Hematopoietic multipotent progenitor cell treated with erythropoietin and hydrocortisone succinate and interleukin-3 and kit ligand, for 15 days (in vitro differentiated cells): ENCODE data around the gene ZNF436.
"Not testable (repeated sequence)": the region's sequence is repeated elsewhere in the genome, so short reads cannot be mapped to it uniquely, and the experiment has no call there.

ENCODE experiments used
- DNase-seq: peaks from one replicate; pipeline ENCODE4 v3.0.0-alpha.2; 2015; ENCODE audit warnings: low spot score

ZNF436 gene

DNA sequence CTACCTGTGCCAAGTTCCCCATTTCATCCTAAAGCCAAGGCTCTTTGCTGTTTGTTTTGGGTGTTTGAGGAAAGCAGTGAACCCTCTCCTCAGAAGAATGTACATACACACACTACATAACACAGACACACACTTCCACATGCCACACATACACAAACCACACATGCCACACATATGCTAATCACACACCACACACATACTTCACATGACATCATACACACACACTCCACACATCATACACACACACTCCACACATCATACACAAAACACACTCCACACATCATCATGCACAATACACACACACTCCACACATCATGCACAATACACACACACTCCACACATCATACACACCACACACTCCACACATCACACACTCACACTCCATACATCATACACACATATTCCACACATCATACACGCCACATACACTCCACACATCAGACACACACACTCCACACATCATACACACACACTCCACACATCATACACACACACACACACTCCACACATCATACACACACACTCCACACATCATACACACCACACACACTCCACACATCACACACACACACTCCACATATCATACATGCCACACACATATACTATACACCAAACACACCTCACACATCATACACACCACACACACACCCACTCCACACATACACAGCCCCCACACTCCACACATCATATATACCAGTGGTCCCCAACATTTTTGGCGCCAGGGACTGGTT lies 22.7 kb upstream of the ZNF436 start:
- no peak for DNase-seq

DNA sequence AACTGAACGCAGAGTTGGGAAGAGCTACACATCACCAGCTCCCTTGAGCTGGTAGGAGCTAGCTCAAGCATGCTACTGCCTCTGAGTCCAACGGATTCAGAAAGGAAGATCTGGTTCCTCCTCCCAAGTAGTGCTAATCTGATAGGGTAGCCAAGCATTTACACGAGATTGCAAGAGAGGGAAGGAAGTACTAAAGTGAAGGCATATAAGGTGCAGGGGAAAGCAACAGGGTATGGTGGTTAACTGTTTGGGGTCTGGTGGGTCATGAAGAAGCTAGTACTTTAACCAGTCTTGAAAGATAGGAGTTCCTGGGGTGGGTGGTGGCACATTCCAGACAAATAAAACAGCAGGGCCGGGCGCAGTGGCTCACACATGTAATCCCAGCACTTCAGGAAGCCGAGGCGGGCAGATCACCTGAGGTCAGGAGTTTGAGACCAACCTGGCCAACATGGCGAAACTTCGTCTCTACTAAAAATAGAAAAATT lies 20.2 kb upstream of the ZNF436 start:
- DNase-seq: no peak

DNA sequence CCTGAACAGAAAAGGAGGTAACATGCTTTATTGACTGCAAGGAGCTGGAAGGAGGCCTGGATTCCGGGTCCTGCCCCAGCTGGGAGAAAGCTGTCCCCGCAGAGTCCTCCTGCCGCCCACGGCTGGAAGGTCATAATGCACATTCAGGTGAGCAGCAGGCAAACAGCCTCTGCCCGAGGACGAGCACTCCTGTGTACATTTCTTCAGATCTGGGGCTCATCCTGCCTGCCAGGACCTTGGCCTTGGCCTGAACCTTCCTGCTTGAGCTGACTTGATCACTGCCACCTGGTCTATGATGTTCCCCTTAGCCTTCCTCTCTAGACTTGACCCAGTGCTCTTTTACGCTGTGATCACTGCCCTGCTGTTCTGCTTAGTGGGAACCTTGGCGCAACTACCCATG lies 17.9 kb upstream of the ZNF436 start:
- DNase-seq: no peak

DNA sequence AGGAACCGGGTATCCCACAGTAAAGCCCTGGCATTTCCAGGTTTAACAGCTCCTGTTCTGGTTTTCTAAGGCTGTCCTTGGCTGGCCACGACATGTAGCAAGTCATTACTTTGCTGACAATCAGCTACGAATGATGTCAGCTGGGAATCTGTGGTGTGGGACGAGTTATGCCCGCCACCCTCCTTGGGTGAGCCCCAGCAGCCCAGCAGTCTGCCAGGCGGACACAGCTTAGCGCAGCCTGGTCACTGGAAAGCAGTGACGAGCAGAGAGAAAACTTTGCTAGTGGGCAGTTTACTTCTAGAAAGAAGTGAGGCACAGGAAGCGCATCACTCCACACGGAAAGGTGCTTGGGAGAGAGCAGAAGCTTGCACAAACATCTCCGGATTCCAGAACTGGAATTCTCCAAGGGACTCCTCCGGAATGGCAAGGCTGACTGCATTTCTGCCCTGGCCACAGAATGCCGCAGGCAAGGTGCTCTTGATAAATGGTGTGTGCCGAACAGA lies 15.5 kb upstream of the ZNF436 start:
- no peak for DNase-seq

DNA sequence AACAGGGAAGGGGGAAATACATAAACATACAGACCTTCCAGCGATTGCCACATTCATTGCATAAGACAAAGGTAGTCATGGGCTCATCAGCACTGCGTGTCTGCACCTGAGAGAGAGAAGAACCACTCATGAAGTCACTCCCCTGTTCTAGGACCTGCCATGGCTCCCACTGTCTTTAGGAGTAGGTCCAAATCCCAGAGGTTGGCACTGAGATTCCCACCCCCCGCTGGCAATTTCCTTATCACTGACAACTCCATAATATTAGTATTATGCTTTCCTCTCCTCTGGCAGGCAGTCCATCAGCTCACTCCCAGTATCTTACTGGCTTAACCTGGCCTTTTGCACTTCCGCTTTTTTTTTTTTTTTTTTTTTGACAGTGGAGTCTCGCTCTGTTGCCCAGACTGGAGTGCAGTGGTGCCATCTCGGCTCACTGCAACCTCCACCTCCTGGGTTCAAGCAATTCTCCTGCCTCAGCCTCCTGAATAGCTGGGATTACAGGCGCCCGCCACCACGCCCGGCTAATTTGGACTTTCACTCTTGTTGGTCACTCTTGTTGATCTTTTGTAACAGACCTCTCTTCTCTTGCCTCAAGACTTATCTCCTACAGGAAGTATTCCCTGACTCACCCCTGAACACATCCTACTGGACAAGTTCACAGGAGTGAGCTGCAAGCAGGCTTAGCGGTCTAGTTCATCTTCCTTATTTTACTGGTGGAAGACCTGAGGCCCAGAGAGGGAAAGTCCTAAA lies 14.8 kb upstream of the ZNF436 start:
- no peak for DNase-seq

DNA sequence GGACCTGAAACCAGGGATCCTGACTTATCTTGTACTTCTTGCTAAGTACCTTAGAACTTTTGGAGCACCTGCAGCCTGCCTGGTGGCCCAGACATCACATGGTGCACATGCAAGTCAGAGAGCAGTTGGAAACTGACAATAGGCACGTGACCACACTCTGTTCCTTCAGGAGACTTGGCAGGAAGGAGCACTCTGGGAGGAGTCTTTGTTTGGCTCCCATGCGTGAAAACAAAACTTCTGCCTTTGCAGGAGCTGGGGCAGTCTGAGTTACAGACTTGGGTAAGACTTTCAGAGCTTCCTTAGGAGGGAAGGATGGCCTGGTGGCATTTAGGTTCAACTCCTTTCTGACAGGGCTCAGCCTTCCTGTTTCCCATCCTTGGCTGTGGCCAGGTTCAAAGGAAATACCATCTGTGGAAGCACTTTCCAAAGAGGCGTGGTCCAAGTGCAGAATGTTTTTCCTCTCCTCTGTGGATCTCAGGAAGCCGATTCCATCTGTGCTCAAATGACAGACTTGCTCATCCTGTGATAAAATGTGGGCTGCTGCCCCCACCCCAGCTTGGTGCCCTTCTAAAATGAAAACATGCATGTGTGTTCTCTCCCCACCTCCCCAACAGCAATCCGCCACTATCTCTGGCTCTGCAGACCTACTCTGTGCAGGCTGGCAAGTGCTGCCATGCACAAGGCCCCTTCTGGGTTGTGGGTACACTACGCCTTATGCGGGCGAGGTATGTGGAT lies 14.1 kb upstream of the ZNF436 start:
- DNase-seq: no peak

DNA sequence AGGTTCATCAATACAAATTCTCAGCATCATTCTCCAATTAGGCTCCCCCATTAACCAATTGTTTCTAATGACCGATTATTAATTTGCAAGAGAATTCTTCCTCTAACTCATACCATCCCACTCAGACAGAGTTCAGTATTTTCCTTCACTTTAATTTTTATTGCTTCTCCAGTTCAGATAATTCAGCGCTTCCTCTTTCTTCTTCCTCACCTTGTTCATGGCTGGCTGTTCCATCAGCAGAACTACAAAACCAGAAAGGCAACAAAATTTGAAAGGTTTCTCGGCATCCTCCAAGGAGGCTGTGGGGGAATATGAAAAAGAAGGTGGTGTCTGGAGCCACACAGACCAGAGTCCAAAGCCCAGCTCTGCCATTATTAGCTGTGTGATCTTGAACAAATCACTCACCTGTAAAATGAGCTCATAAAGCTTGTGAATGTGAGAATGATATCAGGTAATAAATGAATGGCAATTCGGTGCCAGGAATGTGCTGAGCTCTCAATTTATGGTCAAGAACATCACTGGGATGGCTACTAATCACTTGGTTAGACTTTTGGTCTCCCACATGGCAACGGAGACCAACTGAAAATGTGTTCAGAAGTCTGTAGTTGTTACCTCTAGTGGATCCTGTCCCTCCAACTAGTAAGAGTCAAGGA lies 11.7 kb upstream of the ZNF436 start:
- no peak for DNase-seq

DNA sequence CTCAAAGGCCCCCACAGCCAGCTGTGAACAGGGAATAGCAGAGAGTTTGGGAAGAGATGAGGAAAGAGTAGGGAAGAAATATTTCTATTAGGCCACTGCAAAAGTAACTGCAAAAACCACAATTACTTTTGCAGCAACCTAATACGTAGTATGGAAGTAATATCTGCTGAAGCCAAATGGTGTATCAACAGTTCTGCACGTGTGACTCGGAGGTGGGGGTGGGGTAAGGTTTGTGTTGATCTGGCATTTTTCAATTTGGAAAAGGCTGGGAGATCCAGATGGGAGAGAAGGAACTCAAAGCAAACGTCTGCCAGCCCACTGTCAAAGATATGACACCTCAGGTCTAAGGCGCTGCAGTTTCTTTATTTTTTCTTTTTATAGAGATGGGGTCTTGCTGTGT lies 11.1 kb upstream of the ZNF436 start:
- DNase-seq: no peak

DNA sequence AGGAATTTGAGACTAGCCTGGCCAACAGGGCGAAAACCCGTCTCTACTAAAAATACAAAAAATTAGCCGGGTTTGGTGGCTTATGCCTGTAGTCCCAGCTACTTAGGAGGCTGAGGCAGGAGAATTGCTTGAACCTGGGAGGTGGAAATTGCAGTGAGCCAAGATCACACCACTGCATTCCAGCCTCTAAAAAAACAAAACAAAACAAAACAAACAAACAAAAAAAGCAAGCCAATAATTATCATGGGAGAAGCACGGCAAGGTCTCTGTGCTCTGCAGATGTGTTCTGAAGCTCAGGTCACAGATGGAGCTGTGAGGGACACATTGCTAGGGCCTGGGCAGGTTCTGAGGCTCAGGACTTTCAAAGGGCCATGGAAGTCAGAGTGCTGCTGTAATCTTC lies 10.6 kb upstream of the ZNF436 start:
- DNase-seq: not testable (repeated sequence)

DNA sequence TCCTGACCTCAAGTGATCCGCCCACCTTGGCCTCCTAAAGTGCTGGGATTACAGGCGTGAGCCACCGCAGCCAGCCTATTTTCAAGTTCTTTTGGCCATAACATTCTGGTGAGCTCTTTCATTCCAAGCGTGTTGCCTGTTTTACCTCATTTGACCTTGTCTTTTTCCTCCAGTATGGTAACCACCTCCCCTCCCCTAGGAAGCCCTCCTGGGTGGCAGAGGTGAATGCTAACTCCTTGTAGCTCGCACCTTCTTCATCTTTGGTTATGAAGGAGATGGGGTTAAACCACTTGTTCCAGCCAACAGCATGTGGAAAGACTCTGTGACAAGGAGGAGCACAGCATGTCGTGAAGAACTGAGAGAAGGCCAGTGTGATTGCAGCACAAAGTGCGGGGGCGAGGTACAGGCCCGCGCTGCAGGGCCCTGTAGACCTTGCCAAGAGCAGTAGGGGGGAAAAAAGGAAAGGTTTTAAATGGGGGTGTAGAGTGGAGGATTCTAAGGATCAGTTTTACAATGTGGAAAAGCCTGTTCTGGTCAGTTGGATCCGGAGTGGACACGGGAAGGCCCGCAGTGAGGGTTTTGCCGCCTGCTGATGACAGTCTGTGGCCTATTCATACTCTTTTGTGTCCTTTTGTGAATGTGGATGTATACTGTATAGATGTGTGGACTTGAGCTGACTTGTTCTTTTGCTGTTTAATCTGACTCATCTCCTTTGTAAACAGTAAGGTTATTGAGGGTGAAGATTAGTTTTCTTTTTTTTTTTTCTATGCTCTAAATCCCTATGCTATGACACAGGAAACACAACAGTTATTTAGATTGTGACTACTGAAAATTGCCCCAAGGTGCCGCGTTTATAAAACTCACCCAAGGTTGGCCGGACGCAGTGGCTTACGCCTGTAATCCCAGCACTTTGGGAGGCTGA lies 7.5 kb upstream of the ZNF436 start:
- DNase-seq: no peak

DNA sequence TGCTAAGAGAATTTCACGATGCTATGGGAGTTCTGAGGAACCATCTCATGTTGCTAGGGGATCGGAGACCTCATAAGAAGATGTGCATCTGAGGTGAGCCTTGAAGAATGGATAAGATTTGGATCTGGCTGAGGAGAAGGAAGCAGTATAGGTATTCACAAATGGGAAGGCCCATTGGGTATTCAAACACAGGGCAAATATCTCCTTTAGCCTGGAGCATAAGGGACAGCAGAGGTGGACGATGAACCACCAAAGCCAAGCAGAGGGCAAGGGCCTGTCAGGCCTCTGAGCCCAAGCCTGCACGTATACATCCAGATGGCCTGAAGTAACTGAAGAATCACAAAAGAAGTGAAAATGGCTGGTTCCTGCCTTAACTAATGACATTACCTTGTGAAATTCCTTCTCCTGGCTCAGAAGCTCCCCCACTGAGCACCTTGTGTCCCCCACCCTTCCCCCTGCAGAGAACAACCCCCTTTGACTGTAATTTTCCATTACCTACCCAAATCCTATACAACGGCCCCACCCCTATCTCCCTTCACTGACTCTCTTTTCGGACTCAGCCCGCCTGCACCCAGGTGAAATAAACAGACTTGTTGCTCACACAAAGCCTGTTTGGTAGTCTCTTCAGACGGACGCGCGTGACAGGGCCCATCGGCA lies 4.6 kb upstream of the ZNF436 start:
- not testable (repeated sequence) for DNase-seq

DNA sequence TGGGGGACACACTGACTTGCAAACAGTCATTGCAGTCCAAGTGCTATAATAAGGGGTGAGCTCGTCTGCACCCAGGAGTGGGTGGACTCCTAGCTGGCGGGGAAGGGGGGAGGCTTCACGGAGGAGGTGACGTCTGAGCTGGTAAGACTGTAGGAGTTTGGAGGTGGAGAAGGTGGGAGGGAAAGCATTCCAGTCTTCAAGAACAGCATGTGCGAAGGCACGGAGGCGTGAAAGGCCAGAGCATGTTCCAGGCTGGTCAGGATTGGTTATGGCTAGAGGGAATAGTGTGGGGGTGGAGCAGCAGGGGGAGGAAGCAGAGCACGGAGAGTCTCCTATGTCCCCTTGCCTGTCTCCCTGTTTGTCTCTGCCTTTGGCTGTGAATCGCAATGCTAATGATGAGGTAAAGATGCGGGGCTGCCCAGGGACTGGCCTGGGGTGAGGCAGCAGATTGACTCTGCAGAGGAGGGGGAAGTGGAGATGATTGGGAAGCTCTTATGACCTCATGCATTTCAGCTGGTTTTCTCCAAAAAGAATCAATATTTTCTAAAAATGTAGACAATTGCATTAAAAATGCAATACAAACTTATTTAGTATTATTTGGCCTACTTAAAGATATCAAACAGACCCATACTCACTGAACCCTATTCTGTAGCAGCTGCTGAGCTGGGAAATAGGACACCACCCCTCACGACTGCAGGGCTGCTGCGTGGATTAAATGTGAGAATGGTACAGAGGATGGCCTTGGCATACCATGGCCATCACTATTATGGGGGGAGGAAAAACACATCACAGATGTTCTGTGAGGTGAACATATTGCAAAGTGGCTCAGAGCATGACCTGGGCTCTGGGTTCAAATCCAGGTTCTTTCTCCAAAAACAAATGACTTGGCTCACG lies 2.6 kb upstream of the ZNF436 start:
- DNase-seq: no peak

DNA sequence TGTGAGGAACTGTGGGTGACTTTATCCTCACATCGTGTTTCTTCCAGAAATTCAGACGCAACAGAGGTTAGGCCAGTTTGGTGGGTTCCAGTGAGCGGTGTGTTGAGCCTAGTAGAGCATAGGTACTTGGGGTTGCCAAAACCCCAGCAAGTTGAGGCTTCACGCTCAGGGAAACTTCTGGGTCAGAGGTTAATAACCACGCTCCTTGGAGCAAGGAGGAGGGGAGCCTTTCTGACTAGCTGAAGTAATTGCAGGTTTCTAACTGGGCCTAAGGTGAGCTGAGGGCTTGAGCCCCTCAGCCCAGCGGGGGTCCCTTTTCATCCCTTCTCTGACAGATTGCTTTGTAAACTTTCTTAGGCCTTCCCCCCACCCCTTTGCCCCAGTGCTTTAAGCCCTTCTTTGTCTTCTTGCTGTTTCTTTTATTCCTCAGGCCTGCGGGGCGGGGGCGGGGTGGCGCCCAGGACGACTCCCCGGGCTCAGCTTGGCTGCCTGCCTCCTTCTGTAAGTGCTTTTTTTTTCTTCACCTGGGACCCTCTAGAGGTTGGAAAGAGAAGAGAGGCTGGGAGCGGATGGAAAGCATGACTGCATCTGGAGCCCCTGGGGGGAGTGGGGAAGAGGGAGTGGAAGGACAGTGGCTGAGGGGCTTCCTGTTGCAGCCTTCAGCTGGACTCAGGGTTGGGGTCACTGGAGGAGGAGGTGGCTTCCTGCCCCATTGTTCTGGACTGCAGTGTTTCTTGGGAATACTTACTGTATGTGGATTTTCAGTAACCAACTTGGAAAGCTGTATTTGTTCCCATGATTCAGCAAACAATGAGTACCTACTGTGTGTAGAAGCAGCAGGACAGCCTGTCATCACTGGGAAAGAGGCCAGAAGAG lies 1.3 kb upstream of the ZNF436 start:
- no peak for DNase-seq

DNA sequence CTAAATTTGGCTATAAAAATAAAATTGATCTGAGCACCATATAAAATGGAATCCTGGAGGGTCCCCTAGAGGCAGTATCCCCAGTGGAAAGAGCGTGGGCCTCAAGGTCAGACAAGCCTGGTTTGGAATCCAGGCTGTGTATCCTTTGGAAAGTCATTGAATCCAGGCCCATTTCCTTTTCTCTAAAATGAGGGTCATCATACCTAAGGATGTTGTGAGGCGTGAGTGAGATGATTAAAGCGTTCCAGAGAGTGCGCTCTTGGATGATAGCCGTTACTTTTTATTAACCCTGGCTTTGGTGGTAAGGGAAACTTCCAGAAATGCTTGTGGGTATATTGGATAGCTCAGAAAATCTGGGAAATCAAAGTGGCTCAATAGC lies 683 bp upstream of the ZNF436 start:
- DNase-seq: no peak

DNA sequence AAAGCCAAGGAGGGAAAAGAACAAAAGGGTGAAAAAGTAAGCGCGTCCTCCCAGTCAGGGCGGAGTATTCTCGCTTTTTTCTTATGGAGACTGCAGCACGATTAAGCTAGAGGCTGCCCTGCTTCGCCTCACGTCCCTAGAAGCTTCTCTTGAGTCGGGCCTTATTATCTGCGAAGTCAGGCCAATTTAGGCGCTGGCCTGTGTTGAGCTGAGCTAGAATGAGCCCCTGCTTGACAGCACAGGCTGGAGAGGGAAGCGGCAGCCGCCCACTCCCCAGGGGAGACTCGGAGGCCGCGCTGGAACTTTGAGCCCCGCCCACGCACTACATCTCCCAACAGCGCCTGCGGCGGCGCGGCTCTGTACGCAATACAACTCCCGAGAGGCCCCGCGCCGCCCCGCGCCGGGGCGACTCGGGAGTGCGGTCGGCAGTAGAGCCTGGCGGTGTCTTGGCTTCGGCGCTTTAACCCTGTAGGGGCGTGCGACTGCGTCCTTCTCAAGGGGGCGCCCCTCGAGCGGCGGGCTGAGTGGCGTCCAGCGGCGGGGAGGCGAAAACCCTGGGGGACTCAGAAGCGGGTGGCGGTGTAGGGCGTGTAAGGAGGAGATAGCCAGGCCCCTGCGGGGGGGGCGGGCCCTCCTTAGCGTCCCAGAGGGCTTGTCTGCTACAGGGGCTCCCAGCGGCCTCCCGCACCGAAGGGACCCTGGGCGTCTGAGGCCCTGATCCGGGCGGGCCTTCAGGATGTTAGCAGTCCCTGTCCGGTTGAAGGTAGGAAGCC lies 888 bp downstream of the ZNF436 start:
- DNase-seq: peak; percentile 92

DNA sequence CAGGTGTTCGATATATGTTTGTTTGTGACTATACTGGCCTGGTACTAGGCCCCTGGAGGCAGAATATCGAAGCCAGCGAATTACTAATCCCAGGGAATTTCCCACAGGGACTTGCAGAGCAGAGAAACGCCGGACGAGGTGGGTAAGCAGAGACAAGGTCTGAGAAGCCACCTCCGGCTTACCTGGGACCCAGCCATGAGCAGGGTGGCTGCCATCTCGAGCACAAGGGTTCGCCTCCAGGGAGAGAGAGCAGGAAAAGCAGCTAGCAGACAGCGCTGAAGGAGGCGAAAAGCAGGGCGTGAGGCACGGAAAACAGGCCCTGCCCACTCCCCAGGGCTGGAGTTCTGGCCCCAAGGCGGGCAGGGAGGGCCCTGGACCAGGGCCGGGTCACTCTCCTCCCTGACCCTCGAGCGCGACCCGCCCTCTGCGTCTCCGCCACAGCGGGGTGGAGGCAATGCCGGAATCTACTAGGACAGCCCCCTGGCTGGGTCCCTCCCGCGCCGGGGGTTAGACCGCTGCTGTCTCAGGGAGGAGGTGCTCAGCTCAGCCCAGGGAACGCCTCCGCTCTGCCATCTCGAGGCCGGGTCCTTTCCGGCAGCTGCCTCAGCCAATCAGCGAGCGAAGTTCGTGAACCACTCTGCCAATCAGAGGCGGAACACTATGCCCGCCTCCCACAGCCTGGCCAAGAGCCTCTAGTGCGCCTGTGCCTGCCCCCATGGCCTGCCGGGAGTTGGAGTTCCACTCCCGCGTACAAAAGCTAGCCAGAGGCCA lies 1.7 kb downstream of the ZNF436 start:
- peak; percentile 99 for DNase-seq

DNA sequence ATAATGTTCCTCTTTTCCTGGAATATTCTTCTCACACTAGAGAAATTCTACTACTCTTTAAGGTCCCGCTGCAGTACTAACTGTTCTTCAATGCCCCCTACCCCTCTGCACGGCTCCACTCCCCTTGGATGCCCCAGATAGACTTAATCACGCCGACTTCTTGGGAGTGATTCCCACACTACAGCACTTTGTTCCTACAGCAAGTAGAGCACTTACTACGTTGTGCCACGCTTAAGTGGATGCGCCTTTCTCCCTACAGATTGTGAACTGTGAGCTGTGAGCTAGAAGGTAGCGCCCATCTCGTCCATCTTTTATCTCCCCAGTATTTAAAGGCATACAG lies 2.2 kb downstream of the ZNF436 start:
- DNase-seq: no peak
